Measurements from ENCODE around the gene PRKAR1A.
A peak's percentile ranks its signal among the peaks of the same experiment; 100 is the strongest.
"Not testable (repeated sequence)": the region's sequence is repeated elsewhere in the genome, so short reads cannot be mapped to it uniquely, and the experiment has no call there.

PRKAR1A gene

GRCh38 chr17:68512247-68512959 lies at the start of gene PRKAR1A:
PRKAR1A (plus strand) TSS chr17:68512430; CDS start chr17:68515400, 2,970 bp downstream.
- DNase-seq: peak; percentile 90 to 95

- no peak for DNase-seq
Measured at GRCh38 chr17:68463211-68464019, 48.8 kb upstream of the PRKAR1A start.

- no peak for DNase-seq
Measured at GRCh38 chr17:68468334-68468733, 43.9 kb upstream of the PRKAR1A start.

GRCh38 chr17:68468788-68469187 lies 43.4 kb upstream of the PRKAR1A start:
- peak; percentile 50 to 56 for DNase-seq

DNA sequence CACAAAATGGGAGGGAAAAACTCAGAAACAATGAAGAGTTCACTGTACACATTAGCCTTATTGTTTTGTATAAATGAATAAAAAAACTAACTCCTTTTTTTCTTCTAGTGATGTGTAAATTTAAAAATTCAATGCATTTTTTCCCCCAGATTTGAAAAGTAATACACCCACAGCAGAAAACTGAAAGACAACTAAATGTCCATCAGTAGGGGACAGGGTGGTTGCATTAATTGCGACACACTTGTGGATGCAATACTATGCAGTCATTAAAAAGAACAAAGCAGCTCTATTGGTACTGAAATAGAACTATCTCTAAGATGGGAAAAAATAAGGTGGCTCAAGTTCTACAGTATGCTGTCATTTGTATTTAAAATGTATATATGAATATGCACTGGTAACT lies 41.3 kb upstream of the PRKAR1A start:
- no peak for DNase-seq

- DNase-seq: no peak
Measured at GRCh38 chr17:68480885-68481284, 31.3 kb upstream of the PRKAR1A start.

DNA sequence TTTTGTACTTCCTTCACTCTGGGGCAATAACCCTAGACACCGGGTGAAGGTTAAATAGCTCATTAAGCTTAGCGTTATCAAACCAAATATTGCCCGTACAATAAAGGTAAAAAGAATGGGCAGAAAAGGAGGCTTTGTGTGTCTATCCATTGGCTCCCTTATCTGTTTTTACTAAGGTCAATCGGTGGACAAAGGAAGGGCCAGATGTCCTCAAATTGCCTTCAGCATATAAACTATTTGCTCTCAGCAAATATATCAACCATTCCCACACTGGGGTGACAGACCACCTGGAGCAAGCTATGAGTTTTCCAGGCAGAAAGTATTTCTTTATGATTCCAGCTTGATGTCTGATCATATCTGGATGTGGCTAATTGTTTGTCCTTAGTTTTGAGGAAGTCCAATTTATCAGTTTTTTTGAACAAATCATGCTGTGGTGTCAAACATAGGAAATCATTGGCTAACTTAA lies 29.6 kb upstream of the PRKAR1A start:
- DNase-seq: no peak

GRCh38 chr17:68484458-68484857 lies 27.8 kb upstream of the PRKAR1A start:
- no peak for DNase-seq

- no peak for DNase-seq
Measured at GRCh38 chr17:68489919-68490318, 22.3 kb upstream of the PRKAR1A start.

GRCh38 chr17:68491381-68492231 lies 20.6 kb upstream of the PRKAR1A start:
- peak in 1 of 2 experiments; percentile 26 for DNase-seq

DNA sequence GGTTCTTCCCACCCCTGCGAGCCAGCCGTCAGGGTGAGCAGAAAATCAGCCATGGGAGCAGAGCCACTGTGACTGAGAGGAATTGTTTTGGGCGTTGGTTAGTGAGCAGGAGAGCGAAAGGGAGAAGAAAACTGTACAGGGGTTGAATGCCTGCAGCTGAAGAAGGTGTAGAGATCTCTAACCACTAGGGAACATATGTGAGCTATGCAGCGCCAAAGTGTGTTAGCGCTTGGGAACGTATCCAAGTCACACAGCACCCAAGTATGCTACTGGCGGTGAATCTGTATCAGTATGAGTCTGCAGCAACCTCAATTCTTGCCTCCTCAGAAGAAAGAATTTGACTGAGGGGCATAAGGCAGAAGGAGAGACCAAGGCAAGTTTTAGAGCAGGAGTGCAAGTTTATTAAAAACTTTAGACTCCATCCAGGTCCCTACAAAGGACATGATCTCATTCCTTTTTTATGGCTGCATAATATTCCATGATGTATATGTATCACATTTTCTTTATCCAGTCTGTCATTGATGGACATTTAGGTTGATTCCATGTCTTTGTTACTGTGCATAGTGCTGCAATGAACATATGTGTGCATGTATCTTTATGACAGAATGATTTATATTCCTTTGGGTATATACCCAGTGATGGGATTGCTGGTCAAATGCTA lies 19.7 kb upstream of the PRKAR1A start:
- DNase-seq: not testable (repeated sequence)

DNA sequence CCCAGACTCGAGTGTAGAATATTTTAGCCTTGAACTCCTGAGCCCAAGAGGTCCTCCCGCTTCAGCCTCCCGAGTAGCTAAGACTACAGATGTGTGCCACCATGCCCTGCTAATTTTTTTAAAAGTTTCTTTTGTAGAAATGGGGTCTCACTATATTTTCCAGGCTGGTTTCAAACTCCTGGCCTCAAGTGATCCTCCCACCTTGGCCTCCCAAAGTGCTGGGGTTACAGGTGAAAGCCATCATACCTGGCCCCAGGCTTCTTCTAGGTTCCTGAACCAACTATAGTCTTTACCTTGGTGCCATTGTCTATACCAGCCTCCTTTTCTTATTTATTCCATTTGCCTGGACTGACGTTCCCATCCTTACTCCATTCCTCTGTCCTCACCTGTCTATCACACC lies 17.1 kb upstream of the PRKAR1A start:
- DNase-seq: no peak

DNA sequence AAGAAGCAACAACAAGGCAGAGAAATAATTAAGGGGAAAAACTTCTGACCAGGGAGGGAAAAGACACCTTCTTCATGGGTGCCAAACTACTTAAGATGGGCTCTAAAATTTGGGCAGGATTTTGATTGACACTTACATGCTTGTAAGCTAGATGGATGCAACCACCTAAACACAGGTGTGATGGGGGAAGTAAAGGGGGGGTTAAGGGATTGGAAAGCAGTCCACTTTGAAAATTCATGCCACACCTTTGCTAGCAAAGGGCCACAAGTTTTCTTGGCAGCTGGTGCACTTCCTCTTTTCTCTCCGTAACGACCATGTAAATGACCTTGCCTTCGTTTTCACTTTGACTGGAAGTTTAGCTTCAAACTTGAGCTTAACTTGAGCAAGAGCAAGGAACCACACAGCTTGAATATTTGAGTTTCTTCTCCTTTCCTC lies 14.3 kb upstream of the PRKAR1A start:
- no peak for DNase-seq

DNA sequence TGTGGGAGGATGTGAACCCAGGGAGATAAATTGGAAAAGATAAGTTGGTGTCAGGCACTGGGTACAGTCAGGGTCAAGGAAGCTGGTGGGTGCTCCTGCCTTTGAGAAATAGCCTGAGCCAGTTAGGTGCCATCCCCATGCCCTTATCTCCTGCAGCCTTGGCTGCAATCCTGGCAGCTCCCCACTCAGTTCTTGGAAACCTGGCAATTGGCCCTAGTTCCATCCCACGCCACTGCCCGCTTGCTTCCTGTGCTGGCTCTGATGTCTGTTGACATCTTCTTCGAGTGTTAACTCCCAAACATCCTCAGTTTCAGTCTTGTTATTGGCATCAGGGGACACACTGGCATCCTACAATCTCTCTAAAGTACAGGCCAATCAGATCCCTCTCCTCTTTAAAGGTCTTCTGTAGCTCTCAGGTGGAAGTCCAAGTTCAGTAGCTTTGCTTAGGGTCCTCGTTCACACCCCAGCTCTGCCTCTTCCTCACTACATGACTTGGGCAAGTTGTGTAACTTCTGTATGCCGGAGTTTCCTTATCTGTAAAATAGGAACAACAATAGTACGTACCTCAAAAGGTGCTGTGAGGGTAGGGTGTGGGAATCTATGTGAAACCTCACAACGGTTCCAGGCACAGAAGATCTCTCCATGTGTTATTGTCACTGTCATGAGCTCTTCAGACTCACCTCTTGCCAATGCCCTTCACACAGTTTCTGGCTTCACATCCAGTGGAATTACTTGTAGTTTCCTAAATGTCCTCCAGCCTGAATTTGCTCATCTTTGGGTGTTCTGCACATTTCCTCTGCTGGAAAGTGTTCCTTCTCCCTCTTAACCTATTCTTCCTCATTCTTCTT lies 13.5 kb upstream of the PRKAR1A start:
- DNase-seq: no peak

DNA sequence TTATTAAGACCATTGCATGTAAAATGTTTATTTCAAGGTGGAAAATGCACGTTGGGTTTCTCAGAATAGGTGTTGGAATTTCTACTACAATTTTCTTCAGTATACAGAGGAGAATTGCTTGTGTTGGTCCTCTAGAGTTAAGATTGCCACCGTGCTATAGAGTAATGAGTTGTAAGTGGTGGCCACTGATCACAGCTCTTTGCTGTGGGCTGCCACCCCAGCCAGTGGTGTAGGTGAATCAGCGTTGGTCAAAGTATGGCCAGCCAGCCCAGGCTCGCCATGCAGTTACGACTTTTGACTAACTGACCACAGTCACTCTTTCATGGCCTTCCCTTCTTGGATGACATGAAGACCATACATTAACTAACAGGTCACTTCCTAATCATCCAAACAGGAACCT lies 12.6 kb upstream of the PRKAR1A start:
- DNase-seq: no peak

DNA sequence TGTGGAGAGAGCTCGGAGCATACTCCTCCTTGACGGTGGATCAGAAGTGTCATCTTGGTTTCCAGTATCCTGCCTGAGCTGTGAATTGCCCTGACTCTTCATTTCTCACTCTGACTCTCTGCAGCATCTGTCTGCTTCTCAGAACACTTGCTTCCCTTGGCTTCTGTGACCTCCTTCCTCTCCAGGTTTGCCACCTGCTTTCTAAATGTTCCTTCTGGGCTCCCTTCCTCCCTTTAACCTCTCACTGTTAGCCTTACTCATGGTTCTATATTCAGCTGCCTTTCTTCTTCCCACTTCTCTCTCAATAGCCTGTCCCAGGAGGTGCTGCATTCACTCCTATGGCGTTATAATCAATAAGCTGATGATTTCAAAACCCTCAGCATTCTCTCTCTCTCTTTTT lies 11.2 kb upstream of the PRKAR1A start:
- no peak for DNase-seq

DNA sequence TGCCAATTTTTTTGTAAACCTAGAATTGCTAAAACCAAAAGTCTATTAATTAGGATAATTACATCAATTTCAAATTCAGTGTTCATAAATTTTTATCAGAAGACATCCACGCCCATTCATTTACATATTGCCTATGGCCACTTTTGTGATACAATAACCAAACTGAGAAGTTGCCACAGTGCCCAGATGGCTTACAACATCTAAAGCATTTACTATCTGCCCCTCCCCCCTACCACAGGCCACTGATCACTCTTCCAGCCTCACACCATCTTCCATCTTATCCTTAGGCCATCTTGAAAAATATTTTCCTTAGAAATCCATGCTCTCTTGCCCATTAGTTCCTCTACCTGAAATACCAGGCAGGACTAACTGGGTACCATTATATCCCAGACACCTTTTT lies 6.3 kb upstream of the PRKAR1A start:
- DNase-seq: no peak

- DNase-seq: no peak
Measured at GRCh38 chr17:68507576-68507975, 4.7 kb upstream of the PRKAR1A start.

- peak in 1 of 2 experiments; percentile 22 for DNase-seq
Measured at GRCh38 chr17:68509141-68510057, 2.8 kb upstream of the PRKAR1A start.

GRCh38 chr17:68511254-68511670 lies 968 bp upstream of the PRKAR1A start:
- DNase-seq: peak in 1 of 2 experiments; percentile 86

Data from NCI-H524 (cell line).